Measurements from ENCODE around the gene MLLT3. TPM values are rescaled to one million over a fixed set of nuclear protein-coding genes. Genes with fewer than 3 reads are reported as not detected.

Gene MLLT3
- total and polyA plus RNA-seq, 2 donors (not counting 3 experiments of a cell fraction or from before 2014, with no cell fraction given), result 6.1 to 10.0 TPM

- no peaks in the 10 kb centered on the region for H3K9me1 ChIP-seq (replicated peaks; ENCODE audit: control insufficient read depth, extremely low read depth, insufficient read depth, low read length)
- H3K27me3 ChIP-seq (ENCODE audit: control insufficient read depth in 2 of 2, insufficient read depth in 2 of 2, low read length in 2 of 2), result no peaks in the 10 kb centered on the region
- BruUV-seq (replicated peaks), result no TSS peak
- no peak for FAIRE-seq
- H3K4me1 ChIP-seq (ENCODE audit: control insufficient read depth, extremely low read depth, insufficient read depth, low read length), result no peaks in the 10 kb centered on the region
- H3K4me3 ChIP-seq (replicated peaks in 1 of 3; ENCODE audit: insufficient read depth in 1 of 3, low read depth in 1 of 3, low read length in 3 of 3), result no peak overlapping the region
- intact Hi-C loops (cut with micrococcal nuclease) (no loop called here), dilution Hi-C loops (cut with MboI; ENCODE audit: extremely low pct_ligation_motif_present, low sequenced_read_pairs) (no loop called here)
- no peaks in the 10 kb centered on the region for H4K20me1 ChIP-seq (replicated peaks; ENCODE audit: control insufficient read depth, extremely low read depth, insufficient read depth, low read length)
- no peak overlapping the region for H3K27ac ChIP-seq (ENCODE audit: insufficient read depth, low read depth, low read length)
- no peaks in the 10 kb centered on the region for H3K9me3 ChIP-seq (replicated peaks; ENCODE audit: control insufficient read depth, insufficient read depth, low read length)
- H3K4me2 ChIP-seq (ENCODE audit: insufficient read depth, low read length), result no peak overlapping the region
- CTCF ChIA-PET, result interaction anchor here (0.8 to 1.3 kb wide), 3 partner anchors 113 to 429 kb away, joined by 3 to 4 read pairs (median 3); no protein-coding TSS in a partner anchor
- H3K9ac ChIP-seq (replicated peaks; ENCODE audit: extremely low read depth, insufficient read depth, low read length), result no peak overlapping the region
- no peak overlapping the region for H2AFZ ChIP-seq (ENCODE audit: low read depth, low read length)
- DNase-seq (ENCODE audit: low read depth, low spot score), result peak; percentile 13
- no peaks in the 10 kb centered on the region for H3K36me3 ChIP-seq (ENCODE audit: control insufficient read depth in 2 of 2, extremely low read depth in 1 of 2, insufficient read depth in 2 of 2, low read length in 2 of 2)
- TF ChIP-seq EZH2 (IDR thresholded peaks at IDR 0.05; ENCODE audit: borderline replicate concordance, low read depth, low read length, severe bottlenecking) (no peak), MAX (IDR thresholded peaks at IDR 0.05; ENCODE audit: insufficient read depth, insufficient read length) (no peak), FOS (IDR thresholded peaks at IDR 0.05; ENCODE audit: borderline replicate concordance, insufficient read depth, low read length) (no peak), MYC (IDR thresholded peaks at IDR 0.05; ENCODE audit: low read depth, low read length) (no peak), POLR2A (IDR thresholded peaks at IDR 0.05; ENCODE audit: low read depth, low read length) (no peak), POLR2AphosphoS5 (IDR thresholded peaks at IDR 0.05; ENCODE audit: insufficient read depth, low read depth, low read length) (no peak), JUN (IDR thresholded peaks at IDR 0.05; ENCODE audit: borderline replicate concordance, insufficient read depth, insufficient read length, low read depth) (no peak), CTCF (IDR thresholded peaks at IDR 0.05; ENCODE audit: extremely low read depth in 1 of 2, insufficient read depth in 1 of 2, low read depth in 1 of 2, low read length in 2 of 2) (no peak), GATA2 (IDR thresholded peaks at IDR 0.05; ENCODE audit: insufficient read depth, insufficient read length, low read depth, low read length) (no peak)
- POLR2A ChIA-PET, result no interaction called here
- no peaks in the 10 kb centered on the region for H3K79me2 ChIP-seq (ENCODE audit: control insufficient read depth, insufficient read depth, low read length)
Observed at GRCh38 chr9:20512106-20512505, 110.2 kb downstream of the MLLT3 start.

Measured in endothelial cell of umbilical vein (primary cell).